GM19239 (cell line): ENCODE results near the gene PEX12.
A peak's percentile ranks its signal among the peaks of the same experiment; 100 is the strongest.
"Not testable (repeated sequence)": the region's sequence is repeated elsewhere in the genome, so short reads cannot be mapped to it uniquely, and the experiment has no call there.

Source experiments
- DNase-seq: peaks from one replicate; pipeline ENCODE4 v3.0.0; 2011; ENCODE audit warnings: low spot score; ENCODE audit not compliant: insufficient read length
- FAIRE-seq: peaks from 2 replicates; lab custom pipeline; 2011; peaks lifted over from hg19 to GRCh38; lab: Jason Lieb, UNC

The PEX12 gene

GRCh38 chr17:35584061-35584460 is 5.7 kb upstream of the PEX12 start:
- FAIRE-seq (no peak), DNase-seq (no peak)

- peak; percentile 73 for FAIRE-seq
- DNase-seq = no peak
Observed at GRCh38 chr17:35578929-35579432, 610 bp upstream of the PEX12 start.

- DNase-seq (no peak), FAIRE-seq (no peak)
Observed at GRCh38 chr17:35577830-35578196, 558 bp downstream of the PEX12 start.

DNA sequence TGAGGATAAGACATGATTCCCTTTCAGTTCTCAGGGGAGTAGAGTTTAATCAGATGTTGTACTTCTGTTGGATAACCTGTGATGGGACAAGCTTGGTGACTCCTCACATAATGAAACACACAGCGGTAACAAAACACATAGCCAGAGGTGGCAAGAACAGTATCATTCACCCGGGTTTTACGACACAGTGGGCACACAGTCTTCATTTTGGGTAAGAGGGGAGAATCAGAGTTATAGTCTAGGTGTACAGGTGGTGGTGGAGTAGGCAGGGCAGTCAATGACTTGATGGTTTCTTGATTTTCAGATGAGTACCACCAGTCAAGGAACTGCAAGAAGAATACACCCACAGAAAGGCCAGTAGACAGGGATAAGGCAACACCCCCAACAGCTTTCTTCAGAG is 2.6 kb downstream of the PEX12 start:
- no peak for FAIRE-seq
- DNase-seq = no peak

GRCh38 chr17:35569405-35569804 is 9.0 kb downstream of the PEX12 start:
- FAIRE-seq (no peak), DNase-seq (no peak)

DNA sequence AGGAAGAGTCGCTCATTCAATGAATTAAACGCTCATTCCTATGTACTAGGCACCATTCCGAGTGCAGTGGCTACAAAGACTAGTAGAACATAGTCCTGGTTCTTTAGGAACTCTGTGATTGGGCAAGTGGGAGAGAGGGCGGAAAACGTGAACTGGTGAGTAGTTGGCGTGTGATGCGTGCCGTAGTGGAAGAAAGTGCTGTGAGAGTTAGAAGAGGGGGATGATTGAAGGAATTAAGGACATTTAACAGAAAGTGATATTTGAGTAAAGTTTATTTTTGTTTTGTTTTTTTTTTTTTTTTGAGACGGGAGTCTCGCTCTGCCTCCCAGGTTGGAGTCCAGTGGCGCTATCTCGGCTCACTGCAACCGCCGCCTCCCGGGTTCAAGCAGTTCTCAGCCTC is 9.8 kb downstream of the PEX12 start:
- DNase-seq (no peak), FAIRE-seq (peak; percentile 49)

- peak; percentile 63 for FAIRE-seq
- no peak for DNase-seq
Observed at GRCh38 chr17:35566968-35567367, 11.4 kb downstream of the PEX12 start.

DNA sequence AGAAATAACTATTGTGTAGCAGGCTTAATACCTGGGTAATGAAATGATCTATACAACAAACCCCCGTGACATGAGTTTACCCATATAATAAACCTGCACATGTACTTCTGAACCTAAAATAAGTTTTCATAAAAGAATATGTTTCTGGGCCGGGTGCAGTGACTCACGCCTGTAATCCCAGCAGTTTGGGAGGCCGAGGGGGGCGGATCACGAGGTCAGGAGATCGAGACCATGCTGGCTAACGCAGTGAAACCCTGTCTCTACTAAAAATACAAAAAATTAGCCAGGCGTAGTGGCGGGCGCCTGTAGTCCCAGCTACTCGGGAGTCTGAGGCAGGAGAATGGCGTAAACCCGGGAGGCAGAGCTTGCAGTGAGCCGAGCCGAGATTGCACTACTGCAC is 15.2 kb downstream of the PEX12 start:
- DNase-seq, FAIRE-seq: not testable (repeated sequence)

- no peak for DNase-seq
- FAIRE-seq = no peak
Observed at GRCh38 chr17:35560703-35561102, 17.7 kb downstream of the PEX12 start, which contains the start of gene SLFN14. Gene SLFN14, minus strand, starts transcription at chr17:35560819. Its CDS starts 2,757 bp downstream, at chr17:35558062.

GRCh38 chr17:35559495-35560210 is 18.7 kb downstream of the PEX12 start:
- DNase-seq (no peak), FAIRE-seq (no peak)

DNA sequence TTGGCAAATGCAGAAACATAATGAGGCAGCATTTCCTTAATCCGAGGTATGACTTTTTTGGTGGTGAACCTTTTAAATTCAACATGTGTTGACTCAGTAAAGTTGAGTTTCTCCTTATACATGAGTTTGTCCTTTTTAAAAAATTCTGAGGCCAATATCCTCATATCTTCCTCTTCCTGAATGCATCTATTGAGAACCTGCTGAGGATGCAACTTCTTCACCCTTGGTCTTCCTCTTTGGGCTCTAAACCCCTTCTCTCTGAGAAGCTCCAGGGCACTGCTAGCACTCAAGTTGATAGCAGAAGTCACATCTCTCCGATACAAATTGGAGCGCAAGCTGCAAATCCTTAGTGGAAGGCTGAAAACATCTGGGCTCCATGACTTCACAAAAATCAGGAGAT is 21.0 kb downstream of the PEX12 start:
- FAIRE-seq (no peak), DNase-seq (no peak)

GRCh38 chr17:35555691-35556090 is 22.7 kb downstream of the PEX12 start:
- DNase-seq (no peak), FAIRE-seq (no peak)

DNA sequence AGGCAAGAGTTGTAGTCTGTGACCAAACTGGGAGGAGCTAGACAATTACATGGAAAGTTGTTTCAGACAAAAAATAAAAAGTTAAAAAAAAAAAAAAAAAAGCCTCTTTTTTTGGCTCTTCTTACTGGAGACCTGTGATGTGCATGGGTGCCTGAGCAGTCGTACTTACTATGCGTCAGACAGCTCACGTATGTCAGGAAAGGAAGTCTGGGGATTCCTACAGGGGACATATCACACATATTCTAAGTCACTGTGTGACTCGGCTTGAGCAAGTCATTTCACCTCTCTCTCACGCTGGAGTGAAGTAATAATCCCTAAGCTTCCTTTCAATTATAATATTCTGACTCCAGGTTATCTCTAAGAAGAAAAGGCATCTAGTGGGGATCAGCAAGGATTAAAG is 23.7 kb downstream of the PEX12 start:
- FAIRE-seq = no peak
- DNase-seq = no peak

- FAIRE-seq (no peak), DNase-seq (no peak)
Observed at GRCh38 chr17:35553310-35553709, 25.1 kb downstream of the PEX12 start.

- FAIRE-seq (no peak), DNase-seq (no peak)
Observed at GRCh38 chr17:35548978-35549377, 29.4 kb downstream of the PEX12 start.

GRCh38 chr17:35548208-35548810 is 30.1 kb downstream of the PEX12 start:
- no peak for FAIRE-seq
- no peak for DNase-seq

- FAIRE-seq (no peak), DNase-seq (no peak)
Observed at GRCh38 chr17:35546487-35546886, 31.9 kb downstream of the PEX12 start.

DNA sequence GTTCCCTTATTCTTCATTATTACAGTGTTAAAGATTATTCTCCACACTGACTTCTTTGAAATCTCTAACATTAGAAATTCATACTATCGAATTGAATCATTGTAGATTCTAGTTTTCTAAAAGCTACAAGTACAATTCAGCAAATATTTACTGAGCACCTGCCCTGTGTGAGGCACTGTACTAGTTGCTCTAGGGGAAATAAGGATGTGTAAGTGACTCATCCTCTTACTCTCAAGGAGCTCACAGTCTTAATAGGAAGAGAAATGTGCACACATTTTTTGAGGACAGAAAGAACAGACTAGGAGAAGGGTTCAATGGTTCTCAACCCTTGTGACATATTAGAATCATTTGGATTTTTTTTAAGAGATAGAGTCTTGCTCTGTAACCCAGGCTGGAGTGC is 33.2 kb downstream of the PEX12 start:
- FAIRE-seq (no peak), DNase-seq (no peak)

- no peak for DNase-seq
- no peak for FAIRE-seq
Observed at GRCh38 chr17:35543856-35544255, 34.5 kb downstream of the PEX12 start.

- no peak for DNase-seq
- FAIRE-seq = no peak
Observed at GRCh38 chr17:35542990-35543389, 35.4 kb downstream of the PEX12 start.

DNA sequence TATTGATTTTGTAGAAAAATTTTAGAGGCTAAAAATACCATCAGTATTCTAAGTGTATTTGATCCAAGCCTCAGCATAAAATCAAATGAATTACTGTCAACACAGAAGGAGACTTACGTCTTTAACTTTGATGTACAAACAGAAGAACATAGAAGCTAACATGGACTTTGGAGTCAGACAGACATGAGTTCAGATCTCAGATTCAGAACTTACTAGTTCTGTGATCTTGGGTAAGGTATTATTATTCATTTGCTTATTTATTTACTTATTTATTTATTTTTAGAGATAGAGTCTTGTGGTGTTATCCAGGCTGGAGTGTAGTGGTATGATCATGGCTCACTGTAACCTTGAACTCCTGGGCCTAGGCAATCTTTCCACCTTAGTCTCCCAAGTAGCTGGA is 36.9 kb downstream of the PEX12 start:
- FAIRE-seq (no peak), DNase-seq (no peak)
